ENCODE results near the gene YARS2. TPM values are rescaled to one million over a fixed set of nuclear protein-coding genes. Genes with fewer than 3 reads are reported as not detected.

Gene YARS2
- total and polyA plus RNA-seq, 2 of the 13 experiments (the other 11 are each of a cell fraction or from before 2014, with no cell fraction given): 17.9 to 39.6 TPM

- peak; percentile 54; the same call in 1 of the 2 replicates for TF ChIP-seq KAT7 (CRISPR knock-in tag; IDR thresholded peaks at IDR 0.05; ENCODE audit: borderline replicate concordance)
- TF ChIP-seq ZNF7 (CRISPR knock-in tag; IDR thresholded peaks at IDR 0.05): no peak
- 0 out of 2 replicates have a peak, but pooled peaks have one; percentile 21 for TF ChIP-seq ZNF333 (CRISPR knock-in tag; IDR thresholded peaks at IDR 0.05; ENCODE audit: borderline replicate concordance)
Observed at GRCh38 chr12:32755051-32755653, 545 bp downstream of the YARS2 start (continued).

- no peak overlapping the region for H2AFZ ChIP-seq (ENCODE audit: low read length)
- peak overlapping the region; percentile 86 to 95 (median 91); a peak in 5 of 6 replicates for H3K4me3 ChIP-seq (replicated peaks in 1 of 3; ENCODE audit: insufficient read depth in 1 of 3, low read depth in 2 of 3, low read length in 3 of 3)
- intact Hi-C loops (cut with micrococcal nuclease; ENCODE audit: unreplicated experiment) (loop anchor here (10.0 kb wide), 2 partner anchors 111 to 651 kb away; no protein-coding TSS in a partner anchor), in situ Hi-C loops (cut with HindIII; ENCODE audit: extremely low pct_ligation_motif_present, low pct_unique_long_range_greater_than_20kb) (loop anchor here (25.0 kb wide), 1 partner anchor 658 kb away; no protein-coding TSS in a partner anchor)
- no peaks in the 10 kb centered on the region; a peak in 1 of 5 replicates for H3K27me3 ChIP-seq (ENCODE audit: control insufficient read depth in 1 of 2, insufficient read depth in 2 of 2, low read length in 2 of 2)
- no peaks in the 10 kb centered on the region for H3K9me3 ChIP-seq (ENCODE audit: low read length)
- H3K4me2 ChIP-seq (ENCODE audit: low read depth, low read length): peak overlapping the region; percentile 80
- peaks cover 30% of the 10 kb centered on the region for H3K4me1 ChIP-seq (ENCODE audit: insufficient read depth, low read length)
- no TSS peak for BruUV-seq (replicated peaks)
- peak overlapping the region; percentile 90 for H3K9ac ChIP-seq (ENCODE audit: insufficient read depth, low read depth, low read length)
- DNase-seq (ENCODE audit: low spot score) (no peak), FAIRE-seq (no peak), ATAC-seq (no peak)
- WGBS (ENCODE audit: low lambda C conversion rate): 69% methylated on average over 2 of the region's 2 CpGs
- H3K79me2 ChIP-seq (ENCODE audit: insufficient read depth, low read length): peaks cover 29% of the 10 kb centered on the region
- H3K36me3 ChIP-seq (replicated peaks in 1 of 2; ENCODE audit: control insufficient read depth in 1 of 2, insufficient read depth in 2 of 2, low read length in 2 of 2): peaks cover 5 to 31% of the 10 kb centered on the region in 2 experiments
- H4K20me1 ChIP-seq (ENCODE audit: insufficient read depth, low read length): no peaks in the 10 kb centered on the region
- TF ChIP-seq JUN (CRISPR knock-in tag; IDR thresholded peaks at IDR 0.05): no peak
- TF ChIP-seq ZNF180 (CRISPR knock-in tag; IDR thresholded peaks at IDR 0.05; ENCODE audit: borderline replicate concordance, low read depth): no peak
- peak; percentile 44 for TF ChIP-seq MNT (IDR thresholded peaks at IDR 0.05)
- TF ChIP-seq NBN (conservative IDR thresholded peaks at IDR 0.05): no peak
- CTCF ChIA-PET (ENCODE audit: low intra/inter-chr PET ratio, low total read pairs): no interaction called here
- POLR2A ChIA-PET: no interaction called here
- H3K27ac ChIP-seq (ENCODE audit: extremely low read length, insufficient read depth, low read length): no peak overlapping the region
Observed at GRCh38 chr12:32754111-32754510, 1.6 kb downstream of the YARS2 start.

Measured in HepG2 (cell line).